Muscle of leg (tissue), 11 donors: ENCODE measurements around the gene EPOP. TPM values are rescaled to one million over a fixed set of nuclear protein-coding genes. Genes with fewer than 3 reads are reported as not detected.
A peak's percentile ranks its signal among the peaks of the same experiment; 100 is the strongest.

Experiments used
- DNase-seq: peaks from one replicate; pipeline ENCODE4 v3.0.0; 2013
- H3K27ac ChIP-seq: one replicate; pipeline ENCODE4 v1.5.1; 2013; ENCODE audit warnings: mild to moderate bottlenecking, low read length, control low read depth
- H3K27me3 ChIP-seq: one replicate; pipeline ENCODE4 v1.6.1; 2013; ENCODE audit warnings: low read length; ENCODE audit not compliant: control insufficient read depth, insufficient read depth
- H3K36me3 ChIP-seq: one replicate; pipeline ENCODE4 v1.6.1; 2013; ENCODE audit warnings: low read length; ENCODE audit not compliant: control insufficient read depth, insufficient read depth
- H3K4me1 ChIP-seq: one replicate; pipeline ENCODE4 v1.6.1; 2013; ENCODE audit warnings: low read length; ENCODE audit not compliant: control insufficient read depth, insufficient read depth
- H3K4me3 ChIP-seq: one replicate; pipeline ENCODE4 v1.5.1; 2013; ENCODE audit warnings: low read length, control low read depth
- H3K9me3 ChIP-seq: replicated peaks from 2 replicates; pipeline ENCODE4 v1.6.1; 2013; ENCODE audit warnings: low read depth, low read length; ENCODE audit not compliant: control insufficient read depth
- WGBS: methylation state at CpG from one replicate; pipeline ENCODE4 v1.1.5; 2013; ENCODE audit warnings: missing lambda C conversion rate; ENCODE audit not compliant: insufficient coverage; 5-methylcytosine and 5-hydroxymethylcytosine counted together
- polyA plus RNA-seq, 8 donors: library from polyadenylated mRNA; unstranded; fragments of 120-200 nt; gene quantifications; one replicate each; pipeline versions ENCODE4 v1.2.1 to v1.2.3, GENCODE V29; 2013; ENCODE audit warnings: inconsistent platforms in 1 of 8, low replicate concordance in 1 of 8; ENCODE audit not compliant: insufficient read length in 8 of 8, insufficient read depth in 1 of 8
- total RNA-seq: library from RNA; stranded (reverse); fragments of 120-200 nt; gene quantifications from one replicate; pipeline ENCODE4 v1.2.4, GENCODE V29; 2013

Gene EPOP
- total and polyA plus RNA-seq, 9 donors, result 0.31 to 0.78 (median 0.41) TPM

GRCh38 chr17:38697061-38697820 lies 22.5 kb upstream of the EPOP start:
- WGBS, result 71% methylated on average over 3 of the region's 4 CpGs
- Histone ChIP-seq H3K27me3 (peaks cover 8% of the 10 kb centered on the region), H3K4me1 (peaks cover 24% of the 10 kb centered on the region), H3K9me3 (no peaks in the 10 kb centered on the region), H3K36me3 (no peaks in the 10 kb centered on the region), H3K27ac (no peak overlapping the region), H3K4me3 (no peak overlapping the region)
- DNase-seq, result no peak

DNA sequence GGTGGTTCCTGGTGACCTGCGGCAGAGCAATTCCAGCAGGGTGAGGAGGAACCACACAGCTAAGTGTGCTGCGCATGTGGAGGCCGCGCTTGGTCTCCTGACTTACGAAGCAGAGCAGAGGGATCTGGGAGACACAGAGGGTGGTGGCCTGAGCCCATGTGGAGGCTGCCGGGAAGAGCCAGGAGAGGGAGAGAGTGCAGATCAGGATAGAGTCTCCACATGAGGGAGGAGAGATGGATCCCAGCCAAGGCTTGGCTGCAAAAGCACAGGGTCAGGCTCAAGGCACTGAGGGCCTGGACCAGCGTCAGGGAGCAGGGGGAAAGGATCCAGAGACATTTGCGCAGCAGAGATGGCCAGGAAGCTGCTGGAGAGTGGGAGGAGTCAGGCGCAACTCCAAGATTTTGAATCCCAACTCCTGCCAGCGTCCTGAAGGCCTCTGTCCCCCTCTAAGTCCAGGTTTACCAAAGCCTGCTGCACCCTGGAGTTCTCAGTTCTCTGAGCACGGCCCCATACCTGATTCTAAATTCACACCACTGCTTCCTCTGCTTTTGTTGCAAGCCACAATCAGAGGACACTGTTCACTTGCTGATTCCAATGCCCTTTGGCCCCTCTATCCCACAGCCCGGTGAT lies 19.1 kb upstream of the EPOP start:
- H3K36me3 ChIP-seq, result no peaks in the 10 kb centered on the region
- H3K27me3 ChIP-seq, result peaks cover 3% of the 10 kb centered on the region
- peak; percentile 98 for DNase-seq
- H3K4me3 ChIP-seq, result no peak overlapping the region
- peaks cover 13% of the 10 kb centered on the region for H3K4me1 ChIP-seq
- H3K27ac ChIP-seq, result peak overlapping the region; percentile 78
- H3K9me3 ChIP-seq, result no peaks in the 10 kb centered on the region
- 21% methylated on average over 11 of the region's 12 CpGs for WGBS

DNA sequence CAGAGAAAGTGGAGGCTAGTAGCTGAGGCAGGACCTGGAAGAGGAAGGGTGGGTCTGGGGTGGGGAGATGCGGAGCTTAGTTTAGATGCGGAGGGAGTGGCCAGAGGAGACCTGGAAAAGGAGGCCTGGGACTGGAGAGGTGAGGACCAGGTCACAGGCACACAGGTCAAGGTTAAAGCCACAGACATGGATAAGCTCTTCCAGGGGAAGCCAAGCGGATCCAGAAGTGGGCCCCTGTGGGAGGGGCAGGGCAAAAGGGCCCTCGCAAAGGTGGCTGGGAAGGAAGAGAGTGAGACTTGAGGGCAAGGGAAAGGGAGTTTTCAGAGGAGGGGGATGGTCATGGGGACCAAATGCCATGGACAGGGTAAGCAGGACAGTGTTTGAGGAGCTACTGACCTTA lies 16.4 kb upstream of the EPOP start:
- H3K9me3 ChIP-seq, result no peaks in the 10 kb centered on the region
- peaks cover 13% of the 10 kb centered on the region for H3K4me1 ChIP-seq
- H3K4me3 ChIP-seq, result no peak overlapping the region
- H3K27ac ChIP-seq, result no peak overlapping the region
- H3K36me3 ChIP-seq, result no peaks in the 10 kb centered on the region
- WGBS, result 55% methylated on average over 4 of the region's 4 CpGs
- no peak for DNase-seq
- no peaks in the 10 kb centered on the region for H3K27me3 ChIP-seq

GRCh38 chr17:38690386-38690785 lies 15.6 kb upstream of the EPOP start:
- Histone ChIP-seq H3K9me3 (no peaks in the 10 kb centered on the region), H3K4me1 (peaks cover 13% of the 10 kb centered on the region), H3K4me3 (no peak overlapping the region), H3K27ac (no peak overlapping the region), H3K36me3 (no peaks in the 10 kb centered on the region), H3K27me3 (no peaks in the 10 kb centered on the region)
- DNase-seq, result no peak
- no CpG with 5 or more reads among the region's 4 CpGs for WGBS

DNA sequence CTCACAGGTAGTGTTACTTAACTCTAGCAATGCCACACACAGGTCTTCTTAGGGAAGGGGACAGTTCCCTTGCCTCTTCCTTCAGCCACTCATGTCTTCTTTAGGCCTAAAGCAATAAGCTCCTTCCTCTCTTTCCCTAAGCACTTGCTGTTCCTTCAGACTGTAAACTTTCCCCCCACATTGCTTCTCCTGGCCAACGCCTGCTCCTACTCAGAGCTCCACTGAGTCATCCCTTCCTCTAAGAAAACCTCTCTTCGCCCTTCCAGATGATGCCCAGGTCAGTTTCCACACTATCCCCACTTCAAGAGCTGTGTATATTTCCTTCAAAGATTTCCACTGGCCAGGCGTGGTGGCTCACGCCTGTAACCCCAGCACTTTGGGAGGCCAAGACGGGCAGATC lies 12.5 kb upstream of the EPOP start:
- Histone ChIP-seq H3K4me3 (no peak overlapping the region), H3K36me3 (no peaks in the 10 kb centered on the region), H3K27ac (no peak overlapping the region), H3K9me3 (no peaks in the 10 kb centered on the region), H3K4me1 (no peaks in the 10 kb centered on the region), H3K27me3 (no peaks in the 10 kb centered on the region)
- DNase-seq, result no peak
- WGBS, result 94% methylated on average over 5 of the region's 5 CpGs

GRCh38 chr17:38685491-38685890 lies 10.7 kb upstream of the EPOP start:
- peak overlapping the region; percentile 20 for H3K27ac ChIP-seq

DNA sequence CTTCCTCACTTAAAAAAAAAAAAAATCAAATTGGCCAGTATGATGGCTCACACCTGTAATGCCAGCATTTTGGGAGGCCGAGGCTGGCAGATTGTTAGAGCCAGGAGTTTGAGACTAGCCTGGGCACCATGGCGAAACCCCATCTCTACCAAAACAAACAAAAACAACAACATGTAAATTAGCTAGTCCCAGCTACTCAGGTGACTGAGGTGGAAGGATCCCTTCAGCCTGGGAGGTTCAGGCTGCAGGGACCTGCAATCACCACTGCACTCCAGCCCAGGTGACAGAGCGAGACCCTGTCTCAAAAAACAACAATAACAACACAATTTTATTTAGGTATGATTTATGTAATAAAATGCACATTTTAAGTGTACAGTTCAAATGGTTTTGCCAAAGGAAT lies 6.3 kb upstream of the EPOP start:
- H3K4me3 ChIP-seq, result no peak overlapping the region
- H3K4me1 ChIP-seq, result peaks cover 3% of the 10 kb centered on the region
- DNase-seq, result no peak
- peaks cover 6% of the 10 kb centered on the region for H3K27me3 ChIP-seq
- no peaks in the 10 kb centered on the region for H3K36me3 ChIP-seq
- H3K27ac ChIP-seq, result no peak overlapping the region
- H3K9me3 ChIP-seq, result no peaks in the 10 kb centered on the region
- 50% methylated on average over 1 of the region's 3 CpGs for WGBS

More at GRCh38 chr17:38685491-38685890, 10.7 kb upstream of the EPOP start:
- no peaks in the 10 kb centered on the region for H3K9me3 ChIP-seq
- no peaks in the 10 kb centered on the region for H3K36me3 ChIP-seq
- WGBS, result 74% methylated on average over 12 of the region's 12 CpGs
- no peak overlapping the region for H3K4me3 ChIP-seq
- DNase-seq, result peak; percentile 70
- no peaks in the 10 kb centered on the region for H3K27me3 ChIP-seq
- no peaks in the 10 kb centered on the region for H3K4me1 ChIP-seq

DNA sequence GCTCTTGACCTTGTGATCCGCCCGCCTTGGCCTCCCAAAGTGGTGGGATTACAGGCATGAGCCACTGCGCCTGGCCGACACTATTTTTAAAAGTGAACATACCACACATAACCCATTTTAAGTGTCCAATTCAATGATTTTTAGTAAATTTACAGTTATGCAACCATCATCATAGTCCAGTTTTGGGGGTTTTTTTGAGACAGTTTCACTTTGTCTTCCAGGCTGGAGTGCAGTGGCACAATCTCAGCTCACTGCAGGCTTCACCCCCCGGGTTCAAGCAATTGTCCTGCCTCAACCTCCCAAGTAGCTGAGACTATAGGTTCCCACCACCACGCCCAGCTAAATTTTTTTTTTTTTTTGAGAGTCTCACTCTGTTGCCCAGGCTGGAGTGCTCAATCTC lies 3.1 kb upstream of the EPOP start:
- 81% methylated on average over 3 of the region's 6 CpGs for whole genome bisulfite sequencing
- Histone ChIP-seq H3K27me3 (peaks cover 38% of the 10 kb centered on the region), H3K27ac (no peak overlapping the region), H3K4me1 (peaks cover 10% of the 10 kb centered on the region), H3K4me3 (no peak overlapping the region), H3K9me3 (no peaks in the 10 kb centered on the region), H3K36me3 (no peaks in the 10 kb centered on the region)
- no peak for DNase-seq

DNA sequence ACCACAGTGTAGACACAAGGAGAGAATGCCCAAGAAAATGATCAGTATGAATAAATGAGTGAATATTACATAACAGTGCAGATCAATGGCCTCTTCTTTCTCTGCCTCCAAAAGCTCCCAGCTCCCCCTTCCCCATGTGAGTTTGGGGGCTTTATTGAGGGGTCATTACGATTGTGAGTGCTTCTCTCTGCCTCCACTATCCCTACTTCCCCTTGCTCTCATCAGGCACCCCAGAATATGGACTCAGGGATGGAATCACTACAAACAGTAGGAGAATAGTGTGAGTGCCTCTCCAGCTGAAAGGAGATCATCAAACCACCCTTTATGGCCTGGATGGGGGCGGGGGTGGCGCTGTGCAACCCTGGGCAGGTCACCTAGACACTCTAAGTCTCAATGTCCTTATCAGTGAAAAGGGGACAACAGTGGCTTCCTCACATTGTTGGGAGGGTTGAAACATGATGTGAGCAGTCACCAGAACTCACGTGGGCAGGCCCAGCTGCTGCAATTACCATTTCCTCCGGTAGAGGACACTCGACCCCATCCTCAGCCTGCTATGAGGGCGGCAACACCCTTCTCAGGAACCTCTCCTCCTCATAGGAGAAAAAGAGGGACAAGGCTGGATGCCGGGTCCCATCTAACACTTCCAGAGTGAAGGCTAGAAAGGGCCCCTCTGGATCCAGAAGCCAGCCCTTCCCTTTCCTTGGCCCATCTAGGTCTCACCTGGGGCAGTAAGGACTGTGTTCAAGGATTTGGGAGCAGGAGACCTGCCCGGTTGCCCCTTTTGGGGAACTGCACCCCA lies 2.1 kb upstream of the EPOP start:
- DNase-seq, result peak; percentile 90
- H3K9me3 ChIP-seq, result no peaks in the 10 kb centered on the region
- H3K4me3 ChIP-seq, result no peak overlapping the region
- 75% methylated on average over 1 of the region's 9 CpGs for WGBS
- H3K36me3 ChIP-seq, result no peaks in the 10 kb centered on the region
- peaks cover 10% of the 10 kb centered on the region for H3K4me1 ChIP-seq
- H3K27me3 ChIP-seq, result peaks cover 47% of the 10 kb centered on the region
- H3K27ac ChIP-seq, result no peak overlapping the region
